Ascending aorta (tissue), 2 donors: ENCODE data around the gene CLASRP. TPM values are rescaled to one million over a fixed set of nuclear protein-coding genes. Genes with fewer than 3 reads are reported as not detected.

Experiments used
- DNase-seq, 2 donors: peaks; one replicate each; pipeline ENCODE4 v3.0.0-alpha.2; 2019; ENCODE audit warnings: low spot score in 2 of 2
- H3K27ac ChIP-seq, 2 donors: fragments of 200-600 bp; sonication (generic); one replicate each; pipeline ENCODE4 v1.5.1; 2016 to 2017; ENCODE audit warnings: mild to moderate bottlenecking in 1 of 2
- H3K27me3 ChIP-seq: fragments of 200-600 bp; sonication (generic); one replicate; pipeline ENCODE4 v1.5.1; 2017
- H3K36me3 ChIP-seq, 2 donors: fragments of 200-600 bp; sonication (generic); one replicate each; pipeline ENCODE4 v1.5.1; 2016
- H3K4me1 ChIP-seq, 2 donors: fragments of 200-600 bp; sonication (generic); one replicate each; pipeline ENCODE4 v1.5.1; 2016 to 2017; ENCODE audit warnings: mild to moderate bottlenecking in 1 of 2
- H3K4me3 ChIP-seq, 2 donors: fragments of 200-600 bp; sonication (generic); one replicate each; pipeline ENCODE4 v1.5.1; 2016 to 2017; ENCODE audit warnings: mild to moderate bottlenecking in 1 of 2
- H3K9me3 ChIP-seq, 2 donors: fragments of 200-600 bp; sonication (generic); one replicate each; pipeline ENCODE4 v1.5.1; 2016
- CTCF ChIP-seq, 3 experiments: fragments of 200-600 bp in 2 of 3; fragments of 450-650 bp in 1 of 3; sonication (generic) in 2 of 3; IDR thresholded peaks; one replicate each; pipeline ENCODE4 v1.5.1; 2016 to 2019; ENCODE audit warnings: antibody characterized with exemption in 3 of 3, mild to moderate bottlenecking in 1 of 3, moderate library complexity in 1 of 3
- intact Hi-C: fragments of 100-400 bp; cut with DNase I; formaldehyde crosslinking; loops from one replicate; pipeline ENCODE4 v1.15.1; 2023
- total RNA-seq: library from RNA; depleted of rRNA; stranded (reverse); fragments of >200 nt; gene quantifications from one replicate; pipeline ENCODE4 v1.1.0, GENCODE V29; 2016

The CLASRP gene
- total RNA-seq, 1 donor from 2014 or later: 103 TPM

GRCh38 chr19:45076851-45077730 is 38.2 kb downstream of the CLASRP start:
- Histone ChIP-seq H3K9me3 (no peaks in the 10 kb centered on the region), H3K4me1 (peaks cover 7 to 10% of the 10 kb centered on the region in 2 donors), H3K27ac (no peak overlapping the region), H3K4me3 (peak overlapping the region; percentile 12 to 62), H3K27me3 (no peaks in the 10 kb centered on the region), H3K36me3 (peaks cover 3 to 6% of the 10 kb centered on the region in 2 donors)
- intact Hi-C loops: no loop called here
- TF ChIP-seq CTCF (IDR thresholded peaks at IDR 0.05): no peak
- DNase-seq: no peak

GRCh38 chr19:45078390-45079062 is 39.7 kb downstream of the CLASRP start:
- no peaks in the 10 kb centered on the region for H3K27me3 ChIP-seq
- H3K4me3 ChIP-seq: peak overlapping the region; percentile 86 to 91
- H3K36me3 ChIP-seq: peaks cover 0 to 8% of the 10 kb centered on the region in 2 donors
- DNase-seq: no peak
- H3K9me3 ChIP-seq: no peaks in the 10 kb centered on the region
- H3K4me1 ChIP-seq: peaks cover 7 to 10% of the 10 kb centered on the region in 2 donors
- no peak for TF ChIP-seq CTCF (IDR thresholded peaks at IDR 0.05)
- H3K27ac ChIP-seq: no peak overlapping the region
- intact Hi-C loops: loop anchor here (1.0 to 2.0 kb wide), 2 partner anchors 13 to 40 kb away; partner anchors contain the start of gene CLASRP

- peak in 1 of 3 experiments; percentile 16 for TF ChIP-seq CTCF (IDR thresholded peaks at IDR 0.05)
- intact Hi-C loops: loop anchor here (1.0 to 2.0 kb wide), 2 partner anchors 12 to 40 kb away; partner anchors contain the start of gene CLASRP
Observed at GRCh38 chr19:45079063-45079910, 40.4 kb downstream of the CLASRP start, which contains the start of gene GEMIN7. Gene GEMIN7, plus strand, starts transcription at chr19:45079260. Its CDS starts 10,855 bp downstream, at chr19:45090115.

GRCh38 chr19:45079911-45080370 is 41.1 kb downstream of the CLASRP start:
- H3K4me1 ChIP-seq: peaks cover 7 to 10% of the 10 kb centered on the region in 2 donors
- peak overlapping the region; percentile 86 to 91 for H3K4me3 ChIP-seq
- no peaks in the 10 kb centered on the region for H3K27me3 ChIP-seq
- intact Hi-C loops: loop anchor here (1.0 to 2.0 kb wide), 2 partner anchors 11 to 41 kb away; partner anchors contain the start of gene CLASRP
- no peak for TF ChIP-seq CTCF (IDR thresholded peaks at IDR 0.05)
- no peak for DNase-seq
- no peaks in the 10 kb centered on the region for H3K9me3 ChIP-seq
- no peak overlapping the region for H3K27ac ChIP-seq
- H3K36me3 ChIP-seq: peaks cover 0 to 8% of the 10 kb centered on the region in 2 donors

More at GRCh38 chr19:45079063-45079910, 40.4 kb downstream of the CLASRP start, which contains the start of gene GEMIN7:
- H3K9me3 ChIP-seq: no peaks in the 10 kb centered on the region
- peak within 1 kb of the TSS in 1 of 2 donors; percentile 15 for H3K27ac ChIP-seq
- H3K4me1 ChIP-seq: peaks cover 7 to 10% of the 10 kb centered on the region in 2 donors
- H3K4me3 ChIP-seq: peak within 1 kb of the TSS; percentile 86 to 91
- H3K27me3 ChIP-seq: no peaks in the 10 kb centered on the region
- peak in 1 of 2 donors; percentile 84 for DNase-seq
- peaks cover 0 to 8% of the 10 kb centered on the region in 2 donors for H3K36me3 ChIP-seq

- H3K9me3 ChIP-seq: no peaks in the 10 kb centered on the region
- H3K27ac ChIP-seq: no peak overlapping the region
- no peaks in the 10 kb centered on the region for H3K27me3 ChIP-seq
- peaks cover 7 to 10% of the 10 kb centered on the region in 2 donors for H3K4me1 ChIP-seq
- peaks cover 0 to 12% of the 10 kb centered on the region in 2 donors for H3K36me3 ChIP-seq
- intact Hi-C loops: no loop called here
- no peak for DNase-seq
- H3K4me3 ChIP-seq: no peak overlapping the region
- TF ChIP-seq CTCF (IDR thresholded peaks at IDR 0.05): no peak
Observed at GRCh38 chr19:45082170-45082569, 43.3 kb downstream of the CLASRP start.
